ENCODE results near the gene FXR2.
"Not testable (repeated sequence)": the region's sequence is repeated elsewhere in the genome, so short reads cannot be mapped to it uniquely, and the experiment has no call there.

The FXR2 gene

DNA sequence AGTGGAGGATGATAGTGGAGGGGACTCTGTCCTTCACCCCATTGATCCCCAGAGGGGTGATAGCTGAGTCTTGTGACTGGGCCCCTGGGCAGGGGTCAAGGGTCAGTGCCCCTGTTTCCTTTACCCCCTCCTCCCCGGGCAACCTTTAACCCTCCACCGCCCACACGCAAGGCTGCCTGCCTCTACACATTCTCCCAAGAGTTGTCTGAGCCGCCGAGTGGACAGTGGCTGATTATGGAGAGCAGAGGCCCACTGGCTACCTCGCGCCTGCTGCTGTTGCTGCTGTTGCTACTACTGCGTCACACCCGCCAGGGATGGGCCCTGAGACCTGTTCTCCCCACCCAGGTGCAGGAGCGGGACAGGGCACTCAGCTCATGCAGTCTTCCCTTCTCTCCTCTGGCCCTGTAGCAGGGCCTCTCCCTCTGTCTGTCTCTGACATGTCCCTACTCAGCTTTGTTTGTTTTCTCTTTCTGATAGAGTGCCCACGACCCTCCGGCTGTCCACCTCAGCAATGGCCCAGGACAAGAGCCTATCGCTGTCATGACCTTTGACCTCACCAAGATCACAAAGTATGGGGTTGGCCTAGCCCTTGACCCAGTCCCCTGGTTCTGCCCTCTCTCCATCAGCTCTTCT, 15.4 kb upstream of the FXR2 start, which contains the start of gene SHBG:
TSS of gene SHBG (plus strand) at position 197 of the 633 bp plus-strand sequence. CDS start at position 235, 38 bp downstream.
- in situ Hi-C loops (cut with MboI; ENCODE audit: low sequenced_read_pairs): no loop called here

GRCh38 chr17:7627250-7628121, 12.8 kb upstream of the FXR2 start, which contains the start of gene SAT2:
TSS of gene SAT2 (minus strand) at chr17:7627821. CDS start at chr17:7627635, 186 bp downstream.
- in situ Hi-C loops (cut with MboI; ENCODE audit: low sequenced_read_pairs): no loop called here

- in situ Hi-C loops (cut with MboI; ENCODE audit: low sequenced_read_pairs): no loop called here
Observed at GRCh38 chr17:7626956-7627249, 12.2 kb upstream of the FXR2 start.

GRCh38 chr17:7626307-7626706, 11.6 kb upstream of the FXR2 start:
- in situ Hi-C loops (cut with MboI; ENCODE audit: low sequenced_read_pairs): no loop called here

- in situ Hi-C loops (cut with MboI; ENCODE audit: low sequenced_read_pairs): not testable (repeated sequence)
Observed at GRCh38 chr17:7625749-7626148, 11.1 kb upstream of the FXR2 start.

GRCh38 chr17:7623661-7624060, 9.0 kb upstream of the FXR2 start:
- in situ Hi-C loops (cut with MboI; ENCODE audit: low sequenced_read_pairs): no loop called here

DNA sequence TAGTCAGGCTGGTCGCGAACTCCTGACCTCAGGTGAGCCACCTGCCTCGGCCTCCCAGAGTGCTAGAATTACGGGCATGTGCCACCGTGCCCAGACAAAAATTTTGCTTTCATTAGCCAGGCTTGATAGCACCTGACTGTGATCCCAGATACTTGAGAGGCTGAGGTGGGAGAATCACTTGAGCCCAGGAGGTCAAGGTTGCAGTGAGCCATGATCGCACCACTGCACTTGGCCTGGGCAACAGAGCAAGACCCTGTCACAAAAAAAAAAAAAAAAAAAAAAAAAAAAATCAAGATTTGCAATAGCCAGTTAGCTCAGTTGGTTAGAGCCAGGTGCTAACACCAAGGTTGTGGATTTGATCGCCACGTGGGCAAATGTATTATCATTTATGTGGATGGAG, 6.1 kb upstream of the FXR2 start:
- in situ Hi-C loops (cut with MboI; ENCODE audit: low sequenced_read_pairs): no loop called here

DNA sequence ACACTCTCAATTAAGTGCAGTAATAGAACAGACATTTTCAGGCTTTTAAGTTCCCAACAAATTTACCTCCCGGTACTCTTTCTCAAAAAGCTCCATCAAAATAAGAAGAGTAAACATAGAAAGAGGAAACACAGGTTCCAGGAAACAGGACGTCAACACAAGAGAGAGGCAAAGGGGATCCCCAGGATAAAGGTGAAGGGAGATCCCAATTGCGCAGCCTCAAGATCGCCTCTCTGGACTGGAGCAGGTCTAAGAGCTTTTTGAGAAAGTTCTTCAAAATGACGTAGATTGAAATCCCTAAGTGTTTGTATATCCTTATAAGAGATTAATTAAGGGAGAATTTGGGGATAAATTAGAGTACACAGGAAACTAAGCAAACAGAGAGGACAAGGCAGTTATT, 3.9 kb upstream of the FXR2 start:
- in situ Hi-C loops (cut with MboI; ENCODE audit: low sequenced_read_pairs): no loop called here

GRCh38 chr17:7615265-7615747, 609 bp upstream of the FXR2 start:
- in situ Hi-C loops (cut with MboI; ENCODE audit: low sequenced_read_pairs): no loop called here

DNA sequence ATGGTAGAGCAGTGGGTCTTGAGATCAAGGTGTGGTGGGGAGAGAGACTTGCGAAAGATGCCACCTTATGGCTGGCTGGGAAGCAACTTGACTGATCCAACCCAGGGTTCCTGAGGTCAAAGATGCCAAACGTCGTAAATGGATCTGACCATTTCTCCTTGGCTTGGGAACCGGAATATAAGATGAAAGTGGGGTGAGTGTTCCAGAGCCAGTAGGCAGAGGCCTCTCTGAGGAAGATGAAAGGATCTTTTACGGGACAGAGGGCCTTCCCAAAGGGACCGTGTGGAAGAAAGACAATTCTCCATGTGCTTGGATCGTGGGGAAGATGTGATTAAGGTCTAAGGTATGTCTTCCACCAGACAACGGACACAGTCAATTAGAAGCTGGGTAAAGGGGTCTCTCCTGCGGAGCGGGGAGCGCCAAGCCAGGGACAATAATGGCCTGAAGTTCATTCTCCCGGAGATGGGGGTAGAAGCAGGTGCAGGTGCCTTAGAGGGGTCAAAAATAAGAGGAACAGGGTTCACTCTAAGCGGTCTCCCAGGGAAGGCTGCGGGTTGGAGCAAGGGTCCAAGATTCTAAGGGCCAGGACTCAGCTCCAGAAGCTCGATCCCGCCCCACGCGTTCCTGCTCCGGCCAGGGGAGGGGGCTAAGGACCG, 800 bp downstream of the FXR2 start:
- in situ Hi-C loops (cut with MboI; ENCODE audit: low sequenced_read_pairs): no loop called here

DNA sequence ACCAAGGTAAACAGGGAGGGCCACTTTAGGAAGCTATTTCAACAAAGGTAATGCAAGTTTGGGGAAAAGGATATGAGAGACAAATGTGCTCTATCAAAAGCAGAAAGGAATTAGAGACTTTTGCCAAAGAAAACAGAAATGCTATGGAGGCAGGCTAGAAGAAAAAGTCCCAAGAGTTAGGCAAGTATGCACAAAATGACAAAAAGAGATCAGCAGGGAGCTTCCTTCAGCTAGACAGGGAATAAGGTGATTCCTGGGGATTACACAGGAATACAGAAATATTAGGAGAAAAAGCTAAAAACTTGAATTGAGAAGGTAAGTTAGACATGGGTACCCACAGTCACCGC, 2.4 kb downstream of the FXR2 start:
- in situ Hi-C loops (cut with MboI; ENCODE audit: low sequenced_read_pairs): no loop called here

DNA sequence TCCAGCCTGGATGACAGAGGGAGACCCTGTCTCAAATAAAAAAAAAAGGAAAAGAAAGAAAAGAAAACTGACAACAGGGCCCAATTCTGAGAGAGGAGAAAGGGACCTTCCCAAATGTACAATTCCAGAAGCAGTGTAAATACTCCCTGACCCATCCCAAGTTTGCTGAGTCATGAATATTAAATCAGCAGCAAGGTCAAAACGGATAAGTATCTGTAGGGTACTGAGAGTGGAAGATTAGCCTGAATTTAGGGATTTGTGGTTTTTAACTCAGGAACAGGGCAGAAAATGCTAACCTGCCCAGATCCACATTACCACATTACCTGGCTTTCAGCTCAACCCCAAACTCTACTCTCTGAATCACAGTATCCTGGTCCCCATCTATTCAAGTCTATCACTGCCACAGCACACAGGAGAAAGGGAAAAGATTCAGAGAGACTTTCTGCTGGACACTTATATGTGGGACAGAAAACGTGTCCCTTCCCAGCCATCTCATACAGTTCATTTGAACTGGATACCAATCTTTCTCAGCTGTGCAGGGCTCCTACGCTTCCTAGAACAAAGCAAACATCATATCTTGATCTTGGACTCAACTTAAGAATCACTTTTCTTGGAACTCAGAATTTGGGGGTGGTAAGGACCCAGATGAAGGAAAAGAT, 2.9 kb downstream of the FXR2 start:
- in situ Hi-C loops (cut with MboI; ENCODE audit: low sequenced_read_pairs): no loop called here

- in situ Hi-C loops (cut with MboI; ENCODE audit: low sequenced_read_pairs): no loop called here
Observed at GRCh38 chr17:7610641-7611040, 4.1 kb downstream of the FXR2 start.

- in situ Hi-C loops (cut with MboI; ENCODE audit: low sequenced_read_pairs): no loop called here
Observed at GRCh38 chr17:7606280-7606679, 8.4 kb downstream of the FXR2 start.

- in situ Hi-C loops (cut with MboI; ENCODE audit: low sequenced_read_pairs): not testable (repeated sequence)
Observed at GRCh38 chr17:7597561-7597960, 17.1 kb downstream of the FXR2 start.

DNA sequence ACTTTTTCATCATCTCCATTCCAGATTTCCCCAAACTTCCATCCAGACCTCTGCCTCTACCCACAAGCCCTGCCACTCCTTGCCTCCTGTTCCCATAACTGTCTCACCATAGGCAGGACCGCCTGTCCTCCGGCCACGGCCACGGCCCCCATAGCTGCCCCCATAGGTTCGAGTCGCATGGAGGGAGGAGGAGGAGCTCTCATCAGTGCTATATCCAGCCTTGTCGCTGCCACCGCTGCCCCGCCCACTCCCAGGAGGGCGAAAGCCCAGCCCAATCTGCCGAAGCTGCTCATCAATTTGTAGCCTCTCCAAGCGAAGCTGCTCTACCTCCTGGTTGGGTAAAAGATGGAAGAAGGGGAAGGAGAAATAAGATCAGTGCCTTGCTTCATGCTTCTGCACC, 21.4 kb downstream of the FXR2 start:
- in situ Hi-C loops (cut with MboI; ENCODE audit: low sequenced_read_pairs): no loop called here

DNA sequence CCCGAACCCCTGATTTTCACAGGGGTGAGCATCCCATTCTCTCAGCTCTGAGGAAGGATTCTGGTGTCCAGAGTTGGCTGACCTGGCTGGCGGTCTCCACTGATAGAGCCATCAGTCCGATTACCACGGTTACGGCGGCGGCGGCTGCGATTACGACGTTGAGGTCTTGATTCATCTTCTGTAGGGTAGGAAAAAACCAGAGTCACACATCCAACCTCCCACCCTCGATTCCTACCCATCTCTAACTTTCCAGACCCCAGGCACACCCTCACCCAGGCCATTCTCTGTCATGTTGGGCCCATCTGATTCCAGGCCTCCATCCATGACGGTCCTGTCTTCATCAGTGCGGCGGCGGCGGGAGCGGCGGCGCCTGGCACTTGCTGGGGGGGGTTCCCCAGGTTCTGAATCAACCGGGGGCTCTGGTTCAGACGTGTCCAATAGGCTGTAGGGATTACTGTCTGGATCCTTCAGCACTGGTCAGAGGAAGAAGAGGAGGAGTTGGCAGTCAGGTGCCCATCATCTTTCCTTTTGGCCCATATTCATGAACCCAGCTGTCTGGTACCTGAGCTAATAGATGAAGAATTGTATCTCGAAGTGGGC, 22.2 kb downstream of the FXR2 start:
- in situ Hi-C loops (cut with MboI; ENCODE audit: low sequenced_read_pairs): no loop called here

DNA sequence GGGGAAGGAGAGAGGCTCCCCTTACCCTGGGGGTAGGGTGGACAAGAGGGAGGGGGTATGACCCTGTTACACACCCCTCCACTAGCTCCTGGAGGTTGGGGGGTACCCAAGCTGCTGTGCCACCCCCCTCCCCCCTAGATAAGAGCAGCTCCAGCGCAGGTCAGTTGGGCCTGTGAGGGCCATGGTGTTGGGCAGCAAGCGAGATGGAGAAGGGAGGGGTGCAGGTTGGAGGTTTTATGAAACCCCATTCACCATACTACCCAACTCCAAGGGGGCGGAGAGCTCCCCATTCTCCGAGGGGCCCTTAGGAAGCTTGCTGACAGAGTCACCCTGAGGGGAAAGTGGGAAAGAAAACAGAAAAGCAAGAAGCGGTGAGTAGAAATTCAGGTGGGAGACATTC, 23.1 kb downstream of the FXR2 start:
- in situ Hi-C loops (cut with MboI; ENCODE audit: low sequenced_read_pairs): no loop called here

GRCh38 chr17:7590743-7591142, 24.0 kb downstream of the FXR2 start:
- in situ Hi-C loops (cut with MboI; ENCODE audit: low sequenced_read_pairs): no loop called here

DNA sequence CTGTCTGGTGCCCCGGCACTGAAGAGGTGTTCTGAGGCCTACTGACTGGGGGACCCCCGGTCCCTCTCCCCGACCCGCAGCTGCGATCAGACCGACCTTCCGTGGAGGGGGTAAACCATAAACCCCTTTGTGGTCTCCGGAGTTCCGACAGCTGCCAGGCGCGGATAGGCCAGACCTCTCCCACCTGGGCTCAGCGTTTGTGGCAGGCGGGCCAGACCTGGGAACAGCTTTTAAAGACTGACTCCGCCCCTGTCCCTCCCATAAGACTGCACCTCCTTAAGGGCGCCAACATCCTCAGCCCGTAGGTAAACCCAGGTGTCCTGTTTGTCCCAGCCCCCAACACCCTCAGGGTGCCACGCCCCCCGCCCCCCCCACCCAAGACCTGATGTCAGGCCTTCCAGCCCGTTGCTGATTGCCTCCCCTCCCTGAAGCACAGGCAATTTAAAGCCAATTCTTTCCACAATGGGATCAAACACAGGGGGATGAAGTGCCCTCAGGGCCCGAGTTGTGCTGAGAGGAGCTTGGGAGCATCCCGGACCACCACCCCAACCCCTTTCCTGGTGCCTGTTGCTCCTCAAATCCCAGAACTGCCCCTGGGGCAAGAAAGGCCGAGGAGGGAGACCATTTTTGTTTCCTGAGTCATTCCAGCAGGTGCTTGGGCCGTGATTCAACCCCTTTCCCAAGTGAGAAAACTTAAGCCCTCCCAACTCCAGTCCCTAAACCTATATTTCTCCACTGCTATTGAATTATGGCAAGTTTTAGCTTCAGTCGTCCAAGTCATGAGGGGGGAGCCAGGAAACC, 24.6 kb downstream of the FXR2 start, which contains the start of gene SOX15:
TSS of gene SOX15 (minus strand) at position 204 of the 801 bp plus-strand sequence. CDS start 418 bp downstream, outside the sequence.
- in situ Hi-C loops (cut with MboI; ENCODE audit: low sequenced_read_pairs): no loop called here
